ENCODE results near the gene C11orf97. TPM values are rescaled to one million over a fixed set of nuclear protein-coding genes. Genes with fewer than 3 reads are reported as not detected.

The C11orf97 gene
- total RNA-seq, 1 experiment from 2014 or later: not detected

- TF ChIP-seq EZH2 (IDR thresholded peaks at IDR 0.05; ENCODE audit: borderline replicate concordance, low read depth, low read length, poor library complexity, severe bottlenecking): no peak
- no peak for TF ChIP-seq CTCF (conservative IDR thresholded peaks at IDR 0.05; ENCODE audit: low read depth, low read length)
These were observed 45.2 kb downstream of the C11orf97 start for GRCh38 chr11:94557421-94557820.

GRCh38 chr11:94557992-94558391 lies 45.7 kb downstream of the C11orf97 start:
- no peaks in the 10 kb centered on the region for H3K9me3 ChIP-seq (ENCODE audit: low read depth, low read length, poor library complexity, severe bottlenecking)
- H3K36me3 ChIP-seq (ENCODE audit: insufficient read depth, low read length, poor library complexity, severe bottlenecking): no peaks in the 10 kb centered on the region
- intact Hi-C loops (cut with micrococcal nuclease; ENCODE audit: unreplicated experiment): no loop called here
- DNase-seq (ENCODE audit: low spot score): no peak
- H3K27ac ChIP-seq (ENCODE audit: low read depth, low read length, poor library complexity, severe bottlenecking): no peak overlapping the region
- peaks cover 9% of the 10 kb centered on the region for H3K4me1 ChIP-seq (ENCODE audit: insufficient read depth, low read length, poor library complexity, severe bottlenecking)
- no TSS peak for BruUV-seq (replicated peaks)
- H3K4me3 ChIP-seq (ENCODE audit: low read depth, low read length, poor library complexity, severe bottlenecking): no peak overlapping the region
- TF ChIP-seq EZH2 (IDR thresholded peaks at IDR 0.05; ENCODE audit: borderline replicate concordance, low read depth, low read length, poor library complexity, severe bottlenecking) (no peak), CTCF (conservative IDR thresholded peaks at IDR 0.05; ENCODE audit: low read depth, low read length) (no peak)
- H3K27me3 ChIP-seq (replicated peaks; ENCODE audit: insufficient read depth, low read depth, low read length, poor library complexity): no peaks in the 10 kb centered on the region
- POLR2A ChIA-PET (ENCODE audit: low non-redundant PET): no interaction called here
- CTCF ChIA-PET: no interaction called here

More at GRCh38 chr11:94557421-94557820, 45.2 kb downstream of the C11orf97 start:
- POLR2A ChIA-PET (ENCODE audit: low non-redundant PET): no interaction called here
- Histone ChIP-seq H3K27me3 (replicated peaks; ENCODE audit: insufficient read depth, low read depth, low read length, poor library complexity) (no peaks in the 10 kb centered on the region), H3K4me1 (ENCODE audit: insufficient read depth, low read length, poor library complexity, severe bottlenecking) (peaks cover 9% of the 10 kb centered on the region), H3K27ac (ENCODE audit: low read depth, low read length, poor library complexity, severe bottlenecking) (no peak overlapping the region), H3K36me3 (ENCODE audit: insufficient read depth, low read length, poor library complexity, severe bottlenecking) (no peaks in the 10 kb centered on the region), H3K9me3 (ENCODE audit: low read depth, low read length, poor library complexity, severe bottlenecking) (no peaks in the 10 kb centered on the region), H3K4me3 (ENCODE audit: low read depth, low read length, poor library complexity, severe bottlenecking) (no peak overlapping the region)
- DNase-seq (ENCODE audit: low spot score): no peak
- CTCF ChIA-PET: no interaction called here
- BruUV-seq (replicated peaks): no TSS peak
- intact Hi-C loops (cut with micrococcal nuclease; ENCODE audit: unreplicated experiment): no loop called here

- intact Hi-C loops (cut with micrococcal nuclease; ENCODE audit: unreplicated experiment): no loop called here
- no peaks in the 10 kb centered on the region for H3K9me3 ChIP-seq (ENCODE audit: low read depth, low read length, poor library complexity, severe bottlenecking)
- peaks cover 9% of the 10 kb centered on the region for H3K4me1 ChIP-seq (ENCODE audit: insufficient read depth, low read length, poor library complexity, severe bottlenecking)
- no peaks in the 10 kb centered on the region for H3K36me3 ChIP-seq (ENCODE audit: insufficient read depth, low read length, poor library complexity, severe bottlenecking)
- H3K27me3 ChIP-seq (replicated peaks; ENCODE audit: insufficient read depth, low read depth, low read length, poor library complexity): no peaks in the 10 kb centered on the region
- DNase-seq (ENCODE audit: low spot score): no peak
- BruUV-seq (replicated peaks): no TSS peak
- ChIA-PET CTCF (no interaction called here), POLR2A (ENCODE audit: low non-redundant PET) (no interaction called here)
- H3K27ac ChIP-seq (ENCODE audit: low read depth, low read length, poor library complexity, severe bottlenecking): no peak overlapping the region
- TF ChIP-seq EZH2 (IDR thresholded peaks at IDR 0.05; ENCODE audit: borderline replicate concordance, low read depth, low read length, poor library complexity, severe bottlenecking) (no peak), CTCF (conservative IDR thresholded peaks at IDR 0.05; ENCODE audit: low read depth, low read length) (no peak)
- H3K4me3 ChIP-seq (ENCODE audit: low read depth, low read length, poor library complexity, severe bottlenecking): no peak overlapping the region
These were observed 46.2 kb downstream of the C11orf97 start for GRCh38 chr11:94558468-94558867.

Data from A673 (cell line).